Stimulated activated CD8-positive, alpha-beta memory T cell treated with anti-CD3 and anti-CD28 coated beads, Interleukin-2, amount 100 ng/mL, for 1 hour (primary cell): ENCODE results near the gene OTOA.
"Not testable (repeated sequence)": the region's sequence is repeated elsewhere in the genome, so short reads cannot be mapped to it uniquely, and the experiment has no call there.

Experiments
- DNase-seq, 2 donors: peaks; one replicate each; pipeline ENCODE4 v3.0.0-alpha.2; 2020; ENCODE audit warnings: low read depth in 2 of 2

Gene OTOA

GRCh38 chr16:21663889-21664647, at the start of gene OTOA:
Gene OTOA, plus strand, starts transcription at chr16:21663968. Its CDS starts 14,547 bp downstream, at chr16:21678515.
- peak in 1 of 2 donors; percentile 14 for DNase-seq

GRCh38 chr16:21614896-21615295, 48.9 kb upstream of the OTOA start:
- DNase-seq, result no peak

GRCh38 chr16:21617607-21618006, 46.2 kb upstream of the OTOA start:
- DNase-seq, result no peak

- DNase-seq, result no peak
Observed at GRCh38 chr16:21618281-21618680, 45.5 kb upstream of the OTOA start.

GRCh38 chr16:21619765-21620425, 43.9 kb upstream of the OTOA start:
- no peak for DNase-seq

- no peak for DNase-seq
Observed at GRCh38 chr16:21620592-21620991, 43.2 kb upstream of the OTOA start.

GRCh38 chr16:21622545-21622944, 41.2 kb upstream of the OTOA start:
- DNase-seq, result no peak

GRCh38 chr16:21625026-21625425, 38.7 kb upstream of the OTOA start:
- no peak for DNase-seq

- no peak for DNase-seq
Observed at GRCh38 chr16:21626659-21627277, 37.0 kb upstream of the OTOA start.

- DNase-seq, result no peak
Observed at GRCh38 chr16:21628121-21628726, 35.5 kb upstream of the OTOA start.

GRCh38 chr16:21628772-21629171, 35.0 kb upstream of the OTOA start:
- DNase-seq, result no peak

- DNase-seq, result not testable (repeated sequence)
Observed at GRCh38 chr16:21629616-21630539, 33.9 kb upstream of the OTOA start.

- not testable (repeated sequence) for DNase-seq
Observed at GRCh38 chr16:21630866-21631265, 32.9 kb upstream of the OTOA start.

GRCh38 chr16:21631376-21631775, 32.4 kb upstream of the OTOA start:
- not testable (repeated sequence) for DNase-seq

GRCh38 chr16:21631951-21632575, 31.7 kb upstream of the OTOA start:
- not testable (repeated sequence) for DNase-seq

GRCh38 chr16:21634216-21634615, 29.6 kb upstream of the OTOA start:
- DNase-seq, result no peak

GRCh38 chr16:21635694-21636093, 28.1 kb upstream of the OTOA start:
- not testable (repeated sequence) for DNase-seq

- DNase-seq, result no peak
Observed at GRCh38 chr16:21637032-21637968, 26.5 kb upstream of the OTOA start.

GRCh38 chr16:21638573-21638975, 25.2 kb upstream of the OTOA start:
- no peak for DNase-seq

GRCh38 chr16:21639493-21639892, 24.3 kb upstream of the OTOA start:
- DNase-seq, result no peak
